ENCODE measurements around the gene CTNNA3.
"Not testable (repeated sequence)": the region's sequence is repeated elsewhere in the genome, so short reads cannot be mapped to it uniquely, and the experiment has no call there.

The CTNNA3 gene

GRCh38 chr10:67599597-67599996 is 96.4 kb downstream of the CTNNA3 start:
- no peak for DNase-seq

GRCh38 chr10:67596641-67597040 is 99.4 kb downstream of the CTNNA3 start:
- no peak for DNase-seq

DNA sequence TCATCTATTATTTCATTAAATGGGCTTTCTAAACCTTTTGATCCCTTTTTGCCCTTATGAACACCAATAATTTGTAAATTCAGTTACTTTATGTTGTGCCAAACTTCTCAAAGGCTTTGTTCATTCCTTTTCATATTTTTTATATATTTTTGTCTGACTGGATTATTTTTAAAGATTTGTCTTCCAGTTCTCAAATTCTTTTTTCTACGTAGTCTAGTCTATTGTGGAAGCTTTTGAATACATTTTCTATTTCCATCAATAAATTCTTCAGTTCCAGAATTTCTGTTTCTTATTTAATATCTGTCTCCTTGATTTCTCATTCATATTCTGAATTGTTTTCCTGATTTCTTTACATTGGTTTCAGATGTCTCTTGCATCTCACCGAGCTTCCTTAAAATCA is 108.2 kb downstream of the CTNNA3 start:
- DNase-seq = no peak

GRCh38 chr10:67575532-67575931 is 120.5 kb downstream of the CTNNA3 start:
- DNase-seq = no peak

DNA sequence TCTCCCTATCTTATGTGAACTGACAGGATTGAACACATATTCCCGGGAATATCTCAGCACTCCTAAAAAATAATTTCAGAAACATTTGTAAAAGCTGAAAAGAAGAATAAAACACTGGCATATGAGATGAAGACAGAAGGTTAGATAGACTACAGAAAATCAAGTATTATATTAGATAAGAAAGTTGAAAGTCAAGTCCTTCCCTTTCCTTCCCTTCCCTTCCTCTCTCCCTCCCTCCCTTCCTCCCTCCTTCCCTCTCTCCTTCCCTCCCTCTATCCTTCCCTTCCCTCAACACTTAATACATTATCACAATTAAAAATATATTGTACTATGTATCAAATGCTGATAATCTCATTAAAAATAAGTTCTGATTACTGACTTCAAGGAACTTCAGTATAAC is 122.5 kb downstream of the CTNNA3 start:
- DNase-seq = no peak

- no peak for DNase-seq
These were observed 124.5 kb downstream of the CTNNA3 start for GRCh38 chr10:67571503-67571902.

GRCh38 chr10:67558311-67558710 is 137.7 kb downstream of the CTNNA3 start:
- not testable (repeated sequence) for DNase-seq

DNA sequence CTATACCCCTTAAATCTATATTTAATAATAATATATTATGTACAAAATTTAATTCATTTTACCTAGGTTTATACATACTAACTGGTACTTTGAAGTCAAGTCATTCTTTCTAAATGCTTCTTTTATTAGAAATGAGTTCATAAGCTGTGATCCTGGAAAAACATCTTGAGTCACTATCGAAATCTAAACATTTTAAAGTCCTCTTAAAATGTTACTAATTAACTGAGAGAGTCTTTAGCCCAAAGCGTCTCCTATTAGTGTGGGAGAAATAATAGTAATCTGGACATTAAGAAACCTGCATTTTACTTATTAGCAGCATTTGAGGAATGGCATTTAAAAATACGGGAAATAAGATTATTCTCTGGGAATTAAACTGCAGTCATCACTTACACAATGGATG is 142.7 kb downstream of the CTNNA3 start:
- DNase-seq = no peak

DNA sequence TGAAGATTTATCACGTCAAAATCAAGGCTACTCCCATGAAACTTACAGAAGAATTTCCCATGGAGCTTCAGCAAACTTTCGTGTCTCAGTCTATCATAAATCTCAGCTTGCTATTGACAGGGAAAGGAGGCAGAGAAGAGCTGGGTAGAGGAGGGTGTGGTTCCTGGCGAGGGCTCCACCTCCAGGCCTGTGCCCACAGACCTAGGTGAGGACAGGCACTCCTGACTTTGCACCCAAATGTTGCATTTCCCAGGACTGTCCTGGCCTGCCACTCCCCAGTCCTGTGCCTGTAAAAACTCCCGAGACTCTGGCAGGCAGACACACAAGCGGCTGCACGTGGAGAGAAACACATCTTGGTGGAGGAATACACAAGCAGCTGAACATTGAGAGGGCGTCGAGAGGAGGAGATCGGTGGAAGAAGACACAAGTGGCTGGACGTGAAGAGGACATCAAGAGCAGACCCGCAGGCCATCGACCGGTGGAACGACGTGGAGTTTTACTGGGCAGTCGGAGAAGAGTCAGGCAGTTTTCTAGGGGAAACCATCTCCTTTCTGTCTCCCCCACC is 145.1 kb downstream of the CTNNA3 start:
- no peak for DNase-seq

GRCh38 chr10:67550046-67550445 is 145.9 kb downstream of the CTNNA3 start:
- DNase-seq = no peak

- DNase-seq = no peak
These were observed 146.6 kb downstream of the CTNNA3 start for GRCh38 chr10:67549390-67549789.

DNA sequence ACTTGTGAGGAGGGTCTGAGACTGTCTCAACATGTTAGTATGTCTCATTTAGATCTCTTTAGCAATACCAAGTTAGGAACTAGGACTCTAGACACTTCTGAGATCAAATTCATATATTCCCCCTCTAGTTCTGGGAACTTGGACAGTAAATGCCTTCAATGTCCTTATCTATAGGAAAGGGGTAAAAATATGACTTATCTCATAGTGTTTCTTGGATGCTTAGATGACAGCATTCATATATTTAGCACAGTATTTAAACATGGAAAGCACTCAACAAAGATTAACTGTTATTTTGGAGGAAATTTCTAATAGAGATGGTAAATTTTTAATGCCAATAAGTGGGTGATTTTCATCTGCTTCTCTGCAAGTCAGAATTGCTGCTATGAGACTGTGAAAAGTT is 154.6 kb downstream of the CTNNA3 start:
- DNase-seq = no peak

GRCh38 chr10:67539312-67539711 is 156.7 kb downstream of the CTNNA3 start:
- DNase-seq = no peak

DNA sequence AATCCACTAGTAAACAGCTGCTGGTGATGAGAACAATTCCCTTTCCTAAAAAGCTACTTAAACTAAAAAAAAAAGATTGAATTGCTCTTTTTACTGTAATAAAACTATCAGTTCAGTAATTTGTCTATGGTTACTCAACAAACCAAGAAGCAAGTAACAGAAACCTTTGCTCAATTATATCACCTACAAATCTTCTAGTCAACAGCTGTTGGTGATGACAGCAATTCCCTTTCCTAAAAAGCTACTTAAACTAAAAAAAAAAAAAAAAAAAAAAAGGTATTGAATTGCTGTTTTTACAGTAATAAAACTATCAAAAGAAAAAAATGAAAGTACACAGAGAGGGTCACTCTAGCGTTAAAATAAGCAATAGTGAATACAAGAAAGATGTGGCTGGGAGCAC is 158.1 kb downstream of the CTNNA3 start:
- no peak for DNase-seq

DNA sequence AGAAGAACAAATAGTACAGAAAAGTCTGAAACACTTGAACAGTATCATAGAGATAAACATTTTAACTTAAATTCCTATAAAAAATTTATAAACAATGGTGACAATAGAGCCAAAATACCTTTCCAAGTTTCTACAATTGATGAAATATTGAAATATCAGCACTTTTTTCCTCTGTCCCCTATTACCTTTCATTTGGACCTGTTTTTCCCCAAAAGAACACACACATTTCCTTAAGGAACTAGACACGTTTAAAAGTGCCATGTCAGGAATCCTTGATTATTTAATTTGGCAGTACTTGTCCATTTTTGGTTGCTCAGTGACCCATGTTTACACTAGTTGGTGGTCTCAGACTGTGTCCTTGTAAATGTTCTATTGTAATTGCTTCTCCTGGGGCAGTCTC is 162.6 kb downstream of the CTNNA3 start:
- no peak for DNase-seq

DNA sequence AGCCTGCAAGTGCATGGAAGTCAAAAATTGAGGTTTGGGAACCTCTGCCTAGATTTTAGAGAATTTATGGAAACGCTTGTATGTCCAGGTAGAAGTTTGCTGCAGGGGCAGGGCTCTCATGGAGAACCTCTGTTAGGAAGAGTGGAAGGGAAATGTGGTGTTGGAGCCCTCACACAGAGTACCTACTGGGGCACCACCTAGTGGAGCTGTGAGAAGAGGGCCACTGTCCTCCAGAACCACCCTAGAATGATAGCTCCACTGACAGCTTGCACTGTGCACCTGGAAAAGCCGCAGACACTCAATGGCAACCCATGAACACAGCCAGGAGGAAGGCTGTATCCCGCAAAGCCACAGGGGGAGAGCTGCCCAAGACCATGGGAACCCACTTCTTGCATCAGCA is 165.0 kb downstream of the CTNNA3 start:
- DNase-seq = not testable (repeated sequence)

- DNase-seq = no peak
These were observed 168.6 kb downstream of the CTNNA3 start for GRCh38 chr10:67527351-67527750.

GRCh38 chr10:67521546-67521945 is 174.4 kb downstream of the CTNNA3 start:
- DNase-seq = no peak

DNA sequence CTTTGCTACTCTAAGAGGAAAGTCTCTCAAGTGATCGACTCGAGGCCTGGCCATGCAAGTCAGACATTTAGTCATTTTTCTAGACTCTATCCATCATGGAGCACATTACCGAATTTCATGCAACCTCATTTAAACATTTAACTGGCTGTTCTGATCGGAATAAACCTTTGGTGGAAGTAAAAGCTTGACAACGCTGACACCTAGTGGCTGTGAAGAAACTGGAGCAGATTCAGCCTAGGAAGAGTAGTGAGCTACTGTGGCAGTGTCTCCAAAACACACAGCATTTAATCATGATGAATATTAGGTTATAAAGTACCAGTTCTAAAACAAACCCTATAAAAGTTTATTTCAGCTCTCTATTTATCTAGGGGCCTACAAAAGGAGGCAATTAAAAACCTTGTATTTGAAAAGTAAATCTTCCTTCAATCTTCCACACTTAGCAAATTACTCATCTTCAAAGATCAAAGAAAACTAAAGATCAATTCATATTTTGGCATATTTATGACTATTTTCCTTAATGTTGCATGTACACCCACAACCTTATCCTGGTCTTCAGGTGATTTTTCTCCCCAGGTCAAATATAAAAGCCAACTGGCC is 175.0 kb downstream of the CTNNA3 start:
- DNase-seq = no peak

- no peak for DNase-seq
These were observed 176.6 kb downstream of the CTNNA3 start for GRCh38 chr10:67519434-67519833.

DNA sequence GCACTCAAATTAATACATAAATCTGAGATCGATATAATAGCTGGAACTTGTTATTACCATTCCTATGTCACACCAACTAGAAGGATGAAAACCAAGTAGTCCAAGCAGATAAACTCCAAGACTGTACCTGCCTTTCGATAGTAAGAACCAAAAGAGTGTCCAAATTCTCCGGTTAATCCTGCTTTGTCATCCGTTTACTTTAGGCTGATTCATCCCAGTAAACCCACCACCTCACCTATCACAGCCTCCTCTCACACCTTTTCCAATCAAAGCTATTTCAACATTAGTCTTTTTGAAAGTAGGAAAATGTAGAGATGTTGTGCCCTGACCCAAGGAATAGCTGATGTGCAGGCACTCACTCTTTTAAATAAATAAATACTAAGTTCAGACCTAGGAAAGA is 177.2 kb downstream of the CTNNA3 start:
- DNase-seq = no peak

GRCh38 chr10:67518043-67518442 is 178.0 kb downstream of the CTNNA3 start:
- DNase-seq = no peak

DNA sequence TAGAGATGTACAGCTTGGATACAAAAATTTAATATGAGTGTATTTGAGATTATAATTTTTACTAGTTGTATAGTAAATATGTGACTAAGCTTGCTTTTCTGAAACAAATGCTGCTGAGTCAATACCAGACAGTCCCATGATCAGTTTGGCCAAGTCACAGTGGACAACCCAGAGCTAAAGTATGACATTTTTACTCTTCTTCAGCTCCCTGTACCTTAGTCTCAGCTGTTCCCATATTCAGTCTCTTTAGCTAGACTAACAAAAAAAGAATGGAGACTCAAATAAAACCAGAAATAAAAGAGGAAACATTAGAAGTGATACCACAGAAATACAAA is 189.3 kb downstream of the CTNNA3 start:
- DNase-seq = no peak

DNA sequence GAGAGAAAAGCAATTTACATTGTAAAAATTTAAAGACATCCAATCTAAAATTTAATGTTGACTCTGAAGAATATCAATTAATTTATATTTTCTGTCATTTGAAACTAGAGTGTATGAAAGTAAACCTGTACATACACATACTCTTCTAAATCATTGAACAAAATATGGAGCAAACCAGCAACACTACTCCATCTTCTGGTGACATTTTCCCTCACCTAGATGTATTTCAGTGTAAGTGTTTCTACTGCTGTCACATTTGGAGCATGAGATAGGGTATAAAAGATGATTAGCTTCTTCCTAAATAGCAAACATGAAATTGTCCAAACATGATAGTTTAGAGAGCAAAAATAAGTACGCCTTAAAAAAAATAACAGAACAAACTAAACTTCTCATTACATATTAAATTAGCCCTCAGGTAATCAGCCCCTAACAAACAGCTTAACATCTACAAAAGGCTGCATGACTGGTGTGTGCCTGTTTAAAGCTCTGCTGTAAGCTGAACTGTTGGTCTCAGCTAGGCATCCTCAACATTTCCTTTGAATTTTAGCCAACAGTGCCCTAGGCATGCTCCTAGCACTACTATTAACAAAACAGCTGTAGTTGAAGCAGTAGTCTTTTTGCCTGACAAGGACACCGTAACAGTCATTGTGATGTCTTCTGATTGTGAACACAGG is 189.8 kb downstream of the CTNNA3 start:
- no peak for DNase-seq

Measured in NCI-H510A (cell line).